ENCODE measurements around the gene GGT5.
A peak's percentile ranks its signal among the peaks of the same experiment; 100 is the strongest.

The GGT5 gene

DNA sequence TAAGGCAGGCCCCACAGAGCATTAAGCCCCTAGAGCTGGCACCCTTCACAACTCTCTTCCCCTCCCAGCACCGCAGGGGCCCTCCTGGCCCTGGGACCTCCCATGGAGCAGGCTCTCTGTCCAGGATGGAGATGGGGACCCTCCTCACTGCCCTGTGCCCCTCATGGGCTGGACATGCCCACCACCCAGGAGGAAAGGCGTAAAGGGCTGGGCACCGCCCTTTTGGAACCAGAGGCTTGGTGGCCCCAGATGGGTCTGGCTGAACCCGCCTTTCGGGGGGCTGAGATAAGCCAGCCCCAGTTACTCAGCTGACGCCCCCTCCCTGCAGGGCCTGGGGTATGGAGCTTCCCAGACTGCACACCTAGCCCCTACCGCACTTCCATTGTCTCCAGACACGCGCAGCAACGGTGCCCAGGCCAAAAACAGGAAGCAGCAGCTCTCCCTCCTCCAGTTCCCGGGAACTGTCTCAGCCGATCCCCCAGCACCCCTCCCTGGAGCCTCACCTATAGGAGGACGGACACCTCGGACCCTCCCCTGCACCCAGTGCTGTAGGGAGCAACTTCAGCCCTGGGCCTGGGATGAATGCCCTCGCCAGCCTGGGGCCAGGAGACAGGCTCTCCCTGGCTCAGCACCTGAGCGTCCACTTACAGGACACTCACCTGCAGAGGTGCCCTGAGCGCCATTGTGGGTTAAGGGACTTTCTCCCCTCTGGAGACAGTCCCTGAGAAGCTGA, 65.2 kb downstream of the GGT5 start:
- TF ChIP-seq CREB1 (IDR thresholded peaks at IDR 0.05; ENCODE audit: low read depth), result no peak
- no peak for TF ChIP-seq EGR1 (IDR thresholded peaks at IDR 0.05)
- TF ChIP-seq, protein P1, sequence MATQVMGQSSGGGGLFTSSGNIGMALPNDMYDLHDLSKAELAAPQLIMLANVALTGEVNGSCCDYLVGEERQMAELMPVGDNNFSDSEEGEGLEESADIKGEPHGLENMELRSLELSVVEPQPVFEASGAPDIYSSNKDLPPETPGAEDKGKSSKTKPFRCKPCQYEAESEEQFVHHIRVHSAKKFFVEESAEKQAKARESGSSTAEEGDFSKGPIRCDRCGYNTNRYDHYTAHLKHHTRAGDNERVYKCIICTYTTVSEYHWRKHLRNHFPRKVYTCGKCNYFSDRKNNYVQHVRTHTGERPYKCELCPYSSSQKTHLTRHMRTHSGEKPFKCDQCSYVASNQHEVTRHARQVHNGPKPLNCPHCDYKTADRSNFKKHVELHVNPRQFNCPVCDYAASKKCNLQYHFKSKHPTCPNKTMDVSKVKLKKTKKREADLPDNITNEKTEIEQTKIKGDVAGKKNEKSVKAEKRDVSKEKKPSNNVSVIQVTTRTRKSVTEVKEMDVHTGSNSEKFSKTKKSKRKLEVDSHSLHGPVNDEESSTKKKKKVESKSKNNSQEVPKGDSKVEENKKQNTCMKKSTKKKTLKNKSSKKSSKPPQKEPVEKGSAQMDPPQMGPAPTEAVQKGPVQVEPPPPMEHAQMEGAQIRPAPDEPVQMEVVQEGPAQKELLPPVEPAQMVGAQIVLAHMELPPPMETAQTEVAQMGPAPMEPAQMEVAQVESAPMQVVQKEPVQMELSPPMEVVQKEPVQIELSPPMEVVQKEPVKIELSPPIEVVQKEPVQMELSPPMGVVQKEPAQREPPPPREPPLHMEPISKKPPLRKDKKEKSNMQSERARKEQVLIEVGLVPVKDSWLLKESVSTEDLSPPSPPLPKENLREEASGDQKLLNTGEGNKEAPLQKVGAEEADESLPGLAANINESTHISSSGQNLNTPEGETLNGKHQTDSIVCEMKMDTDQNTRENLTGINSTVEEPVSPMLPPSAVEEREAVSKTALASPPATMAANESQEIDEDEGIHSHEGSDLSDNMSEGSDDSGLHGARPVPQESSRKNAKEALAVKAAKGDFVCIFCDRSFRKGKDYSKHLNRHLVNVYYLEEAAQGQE (IDR thresholded peaks at IDR 0.05; ENCODE audit: low read depth), result no peak
- no peak for TF ChIP-seq FOXM1 (IDR thresholded peaks at IDR 0.05; ENCODE audit: borderline replicate concordance, low read depth)
- no peak for TF ChIP-seq RAD21 (IDR thresholded peaks at IDR 0.05; ENCODE audit: low read depth)
- TF ChIP-seq NFIC (IDR thresholded peaks at IDR 0.05), result no peak
- TF ChIP-seq ZBTB7A (IDR thresholded peaks at IDR 0.05; ENCODE audit: low read depth), result no peak
- TF ChIP-seq, protein P2, sequence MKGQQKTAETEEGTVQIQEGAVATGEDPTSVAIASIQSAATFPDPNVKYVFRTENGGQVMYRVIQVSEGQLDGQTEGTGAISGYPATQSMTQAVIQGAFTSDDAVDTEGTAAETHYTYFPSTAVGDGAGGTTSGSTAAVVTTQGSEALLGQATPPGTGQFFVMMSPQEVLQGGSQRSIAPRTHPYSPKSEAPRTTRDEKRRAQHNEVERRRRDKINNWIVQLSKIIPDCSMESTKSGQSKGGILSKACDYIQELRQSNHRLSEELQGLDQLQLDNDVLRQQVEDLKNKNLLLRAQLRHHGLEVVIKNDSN (IDR thresholded peaks at IDR 0.05), result no peak
- TF ChIP-seq EP300 (IDR thresholded peaks at IDR 0.05; ENCODE audit: borderline replicate concordance), result no peak
- TF ChIP-seq, protein P3, sequence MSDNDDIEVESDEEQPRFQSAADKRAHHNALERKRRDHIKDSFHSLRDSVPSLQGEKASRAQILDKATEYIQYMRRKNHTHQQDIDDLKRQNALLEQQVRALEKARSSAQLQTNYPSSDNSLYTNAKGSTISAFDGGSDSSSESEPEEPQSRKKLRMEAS (IDR thresholded peaks at IDR 0.05), result no peak; the same call in 1 of the 2 replicates
- TF ChIP-seq TEAD4 (IDR thresholded peaks at IDR 0.05), result no peak
- TF ChIP-seq TCF12 (IDR thresholded peaks at IDR 0.05; ENCODE audit: low read depth), result no peak

DNA sequence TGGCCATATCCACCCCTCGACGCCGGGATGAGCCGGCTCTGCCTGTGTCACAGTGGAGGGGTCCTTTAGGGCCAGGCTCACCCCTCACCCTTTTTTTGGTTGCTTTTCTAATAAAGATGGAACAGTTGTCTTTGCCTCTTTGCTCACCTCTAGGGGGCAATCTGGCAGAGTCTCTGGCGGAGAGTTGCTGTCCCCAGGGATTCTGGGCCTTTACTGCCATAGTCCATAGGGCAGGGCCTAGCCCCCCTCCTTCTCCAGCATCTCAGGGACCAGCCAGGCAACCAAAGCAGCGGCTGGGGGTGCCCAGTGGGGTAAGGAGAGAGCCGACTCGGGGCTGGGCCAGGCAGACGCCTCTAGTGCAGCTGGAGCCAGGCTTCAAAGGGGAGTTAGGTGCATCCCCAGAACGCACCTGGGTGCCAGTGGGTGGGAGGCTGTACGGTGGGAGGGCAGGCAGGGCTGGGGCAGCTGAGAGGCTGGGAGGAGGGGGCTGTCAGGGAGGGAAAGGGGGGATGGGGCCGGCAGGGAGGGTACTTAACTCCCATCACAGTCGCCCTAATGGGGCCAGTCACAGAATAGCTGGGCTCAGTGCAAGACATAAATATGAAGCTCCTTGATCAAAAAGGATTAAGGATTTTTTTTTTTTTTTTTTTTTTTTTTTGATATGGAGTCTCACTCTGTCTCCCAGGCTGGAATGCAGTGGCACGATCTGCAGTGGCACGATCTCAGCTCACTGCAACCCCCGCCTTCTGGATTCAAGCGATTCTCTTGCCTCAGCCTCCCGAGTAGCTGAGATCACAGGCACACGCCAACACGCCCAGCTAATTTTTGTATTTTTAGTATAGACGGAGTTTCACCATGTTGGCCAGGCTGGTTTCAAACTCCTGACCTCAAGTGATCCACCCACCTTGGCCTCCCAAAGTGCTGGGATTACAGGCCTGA, 66.1 kb downstream of the GGT5 start:
- TF ChIP-seq TAF1 (IDR thresholded peaks at IDR 0.05; ENCODE audit: low read depth) (no peak), NFIC (IDR thresholded peaks at IDR 0.05) (no peak), RAD21 (IDR thresholded peaks at IDR 0.05; ENCODE audit: low read depth) (peak; percentile 21), YY1 (IDR thresholded peaks at IDR 0.05; ENCODE audit: low read depth) (no peak), EP300 (IDR thresholded peaks at IDR 0.05; ENCODE audit: borderline replicate concordance) (no peak), FOXM1 (IDR thresholded peaks at IDR 0.05; ENCODE audit: borderline replicate concordance, low read depth) (no peak), CEBPB (IDR thresholded peaks at IDR 0.05) (no peak), EGR1 (IDR thresholded peaks at IDR 0.05) (no peak)

DNA sequence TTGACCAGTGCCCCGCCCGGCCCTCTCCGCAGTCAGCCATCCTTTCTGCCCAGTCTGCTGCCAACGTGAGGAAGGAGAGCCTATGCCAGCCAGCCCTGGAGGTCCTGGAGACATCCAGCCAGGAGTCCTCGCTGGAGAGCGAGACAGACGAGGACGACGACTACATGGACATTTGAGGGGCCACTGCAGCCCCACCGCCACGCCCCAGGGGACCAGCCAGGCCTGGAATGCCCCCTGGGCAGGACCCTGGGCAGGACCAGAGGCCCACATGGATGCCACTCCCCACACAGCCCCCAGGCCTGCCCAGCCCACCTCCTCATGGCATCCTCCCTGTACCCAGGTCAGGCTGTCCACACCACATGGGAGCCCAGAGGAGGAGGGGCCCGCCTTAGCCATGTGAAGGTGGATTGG, 66.9 kb downstream of the GGT5 start:
- TF ChIP-seq EGR1 (IDR thresholded peaks at IDR 0.05) (no peak), CEBPB (IDR thresholded peaks at IDR 0.05) (no peak), TCF12 (IDR thresholded peaks at IDR 0.05; ENCODE audit: low read depth) (no peak), FOXM1 (IDR thresholded peaks at IDR 0.05; ENCODE audit: borderline replicate concordance, low read depth) (no peak), YY1 (IDR thresholded peaks at IDR 0.05; ENCODE audit: low read depth) (no peak), EP300 (IDR thresholded peaks at IDR 0.05; ENCODE audit: borderline replicate concordance) (no peak)
- TF ChIP-seq, protein P2 (IDR thresholded peaks at IDR 0.05), result no peak
- TF ChIP-seq, protein P1 (IDR thresholded peaks at IDR 0.05; ENCODE audit: low read depth), result no peak

DNA sequence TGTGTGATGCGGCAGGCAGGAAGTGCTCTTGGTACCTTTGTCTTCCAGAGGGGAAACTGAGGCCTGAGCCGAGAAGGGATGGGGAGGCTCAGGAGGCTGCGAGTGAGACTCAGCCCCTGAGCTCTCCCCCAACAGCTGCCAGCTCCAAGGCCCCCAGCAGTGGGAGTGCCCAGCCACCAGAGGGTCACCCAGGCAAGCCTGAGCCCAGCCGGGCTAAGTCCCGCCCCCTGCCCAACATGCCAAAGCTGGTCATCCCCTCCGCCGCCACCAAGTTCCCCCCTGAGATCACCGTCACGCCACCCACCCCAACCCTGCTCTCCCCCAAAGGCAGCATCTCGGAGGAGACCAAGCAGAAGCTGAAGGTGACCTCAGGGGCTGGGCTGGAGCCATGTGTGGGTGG, 67.4 kb downstream of the GGT5 start:
- no peak for TF ChIP-seq ZBTB7A (IDR thresholded peaks at IDR 0.05; ENCODE audit: low read depth)
- TF ChIP-seq TEAD4 (IDR thresholded peaks at IDR 0.05), result no peak
- TF ChIP-seq, protein P1 (IDR thresholded peaks at IDR 0.05; ENCODE audit: low read depth), result no peak
- TF ChIP-seq, protein P3 (IDR thresholded peaks at IDR 0.05), result no peak
- TF ChIP-seq CREB1 (IDR thresholded peaks at IDR 0.05; ENCODE audit: low read depth), result no peak
- TF ChIP-seq, protein P2 (IDR thresholded peaks at IDR 0.05), result no peak
- TF ChIP-seq TAF1 (IDR thresholded peaks at IDR 0.05; ENCODE audit: low read depth), result no peak

Data from Ishikawa (cell line).